HCT116 (cell line): ENCODE data around the gene BNC1.
"Not testable (repeated sequence)": the region's sequence is repeated elsewhere in the genome, so short reads cannot be mapped to it uniquely, and the experiment has no call there.

Experiments used
- CBX3 ChIP-seq: IDR thresholded peaks from 2 replicates; pipeline ENCODE4 v1.6.1; 2012; ENCODE audit warnings: low read depth
- CEBPB ChIP-seq: IDR thresholded peaks from 2 replicates; pipeline ENCODE4 v1.6.1; 2012; ENCODE audit warnings: low read depth
- CTCF ChIP-seq, 3 experiments: fragments of 200-600 bp in 1 of 3; sonication (generic) in 1 of 3; IDR thresholded peaks in 2 of 3; conservative IDR thresholded peaks in 1 of 3; 2 replicates each; pipeline ENCODE4 v1.5.1; 2012 to 2017; ENCODE audit warnings: low read depth in 2 of 3, low read length in 2 of 3, antibody characterized with exemption in 1 of 3, borderline replicate concordance in 1 of 3, control low read depth in 1 of 3, mild to moderate bottlenecking in 1 of 3, mixed read lengths in 1 of 3, mixed run types in 1 of 3, moderate library complexity in 1 of 3; ENCODE audit not compliant: insufficient read depth in 1 of 3
- EZH2 ChIP-seq: fragments of 200-600 bp; sonication (generic); IDR thresholded peaks from 2 replicates; pipeline ENCODE4 v1.6.1; 2017; ENCODE audit warnings: antibody characterized with exemption, mixed run types
- EZH2phosphoT487 ChIP-seq: fragments of 200-600 bp; IDR thresholded peaks from 2 replicates; pipeline ENCODE4 v1.6.1; 2018; ENCODE audit warnings: antibody characterized with exemption, borderline replicate concordance
- MAX ChIP-seq: IDR thresholded peaks from 2 replicates; pipeline ENCODE4 v1.6.1; 2012
- POLR2A ChIP-seq: IDR thresholded peaks from 2 replicates; pipeline ENCODE4 v1.7.0; 2011; ENCODE audit warnings: borderline replicate concordance; ENCODE audit not compliant: insufficient read depth, insufficient read length; ENCODE audit errors: extremely low read depth
- POLR2AphosphoS5 ChIP-seq: IDR thresholded peaks from 2 replicates; pipeline ENCODE4 v1.6.1; 2011; ENCODE audit warnings: mild to moderate bottlenecking, low read depth, low read length, moderate library complexity
- RAD21 ChIP-seq: IDR thresholded peaks from 2 replicates; pipeline ENCODE4 v1.6.1; 2012; ENCODE audit warnings: low read depth, mild to moderate bottlenecking
- SIN3A ChIP-seq: IDR thresholded peaks from 2 replicates; pipeline ENCODE4 v1.6.1; 2012; ENCODE audit warnings: low read depth
- SP1 ChIP-seq: IDR thresholded peaks from 2 replicates; pipeline ENCODE4 v1.6.1; 2012; ENCODE audit warnings: low read depth
- YY1 ChIP-seq: IDR thresholded peaks from 2 replicates; pipeline ENCODE4 v1.6.1; 2011; ENCODE audit warnings: low read length, low read depth, moderate library complexity, mild to moderate bottlenecking; ENCODE audit not compliant: insufficient replicate concordance; ENCODE audit errors: extremely low read depth
- ZNF274 ChIP-seq: fragments of 200-500 bp; sonication (Bioruptor generic); IDR thresholded peaks from 2 replicates; pipeline ENCODE4 v1.6.1; 2014; ENCODE audit warnings: mild to moderate bottlenecking, low read depth, low read length, inconsistent platforms

- TF ChIP-seq CTCF (IDR thresholded peaks at IDR 0.05 in 2 of 3, conservative IDR thresholded peaks at IDR 0.05 in 1 of 3; ENCODE audit: borderline replicate concordance in 1 of 3, insufficient read depth in 1 of 3, low read depth in 2 of 3, low read length in 2 of 3); CEBPB; EZH2phosphoT487; POLR2A; SP1; ZNF274; RAD21; MAX; POLR2AphosphoS5; SIN3A; CBX3; YY1; EZH2: not testable (repeated sequence)
Observed at GRCh38 chr15:83262181-83262580, 22.3 kb downstream of the BNC1 start.
